GM21367 (cell line): Measurements from ENCODE around the gene TNNI3K.

Source experiments
- ATAC-seq: cut with Tn5 transposase; IDR thresholded peaks from one replicate; pipeline ENCODE4 v1.9.1; 2021; ENCODE audit not compliant: unreplicated experiment

The TNNI3K gene

DNA sequence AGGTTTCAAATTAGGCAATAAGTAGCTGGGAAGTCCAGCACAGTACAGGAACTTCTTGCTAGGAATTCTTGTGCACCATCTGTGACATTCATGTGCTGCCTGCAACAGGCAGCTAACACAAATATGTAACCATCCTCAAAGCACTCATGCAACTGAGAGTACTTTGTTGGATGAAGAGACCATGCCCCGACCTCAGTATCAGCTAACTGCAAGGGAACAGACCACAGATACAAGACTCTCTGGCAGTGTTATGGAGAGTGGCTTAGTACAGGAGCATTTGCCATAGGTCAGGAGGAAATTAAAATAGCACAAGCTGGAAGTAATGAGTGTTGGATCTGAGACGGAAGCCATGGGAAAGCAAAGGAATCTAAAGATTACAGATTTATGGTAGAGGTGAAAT, 153.7 kb downstream of the TNNI3K start:
- no peak for ATAC-seq

DNA sequence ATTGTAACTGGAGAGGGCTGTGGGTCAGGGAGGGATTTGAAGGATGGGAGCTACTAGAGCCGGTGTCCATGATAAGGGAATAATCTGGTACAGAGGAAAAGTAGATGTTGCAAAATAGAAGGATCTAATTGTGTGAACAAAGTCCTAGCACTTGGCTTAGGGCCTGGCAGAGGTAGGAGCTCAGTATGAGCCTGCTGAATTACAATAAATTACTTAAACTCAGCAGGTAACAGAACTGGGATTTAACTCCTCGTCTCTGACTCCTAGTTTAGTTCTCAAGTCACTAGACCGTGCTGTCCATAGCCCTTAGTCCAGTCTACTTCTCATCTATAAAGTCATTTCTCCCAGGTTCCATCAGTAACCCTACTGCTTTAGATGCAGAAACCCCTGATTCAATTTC, 157.0 kb downstream of the TNNI3K start:
- ATAC-seq, result no peak

DNA sequence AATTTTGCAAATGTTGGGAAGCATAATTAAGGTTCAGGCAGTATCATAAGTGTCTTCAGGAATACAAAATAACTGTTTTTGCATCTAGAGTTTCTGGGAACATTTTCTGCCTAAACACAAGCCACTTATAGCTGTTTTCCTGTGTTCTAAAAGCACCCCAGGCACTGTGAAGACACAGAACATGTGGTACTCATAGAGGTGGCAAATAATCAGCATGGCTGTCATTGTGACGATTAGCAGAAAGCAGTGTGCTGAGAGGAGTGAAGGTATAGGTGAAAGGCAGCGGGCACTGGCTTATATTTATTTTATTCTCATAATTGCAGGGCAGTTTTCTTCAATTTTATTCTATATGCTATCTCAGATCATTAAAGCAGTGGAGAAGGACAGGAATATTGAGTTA, 157.7 kb downstream of the TNNI3K start:
- no peak for ATAC-seq

DNA sequence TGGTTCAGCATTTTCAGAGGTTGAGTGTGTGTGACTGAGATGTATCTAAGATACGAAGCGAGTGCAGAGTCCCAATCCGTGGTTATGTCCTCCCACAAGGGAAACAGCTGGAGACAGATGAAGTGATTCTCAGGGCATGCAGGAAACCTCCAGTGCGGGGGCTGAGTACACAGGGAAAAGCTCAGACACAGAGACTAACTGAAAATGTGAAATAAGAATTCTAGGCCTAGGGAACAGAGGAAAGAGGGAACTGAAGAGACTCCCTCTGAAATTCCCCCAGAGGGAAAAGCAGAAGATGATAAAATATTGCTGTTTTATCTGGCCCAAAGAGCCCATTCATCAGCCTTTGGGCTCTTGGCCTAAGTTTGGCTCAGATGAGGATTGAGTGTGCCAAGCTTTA, 160.4 kb downstream of the TNNI3K start:
- ATAC-seq, result no peak

DNA sequence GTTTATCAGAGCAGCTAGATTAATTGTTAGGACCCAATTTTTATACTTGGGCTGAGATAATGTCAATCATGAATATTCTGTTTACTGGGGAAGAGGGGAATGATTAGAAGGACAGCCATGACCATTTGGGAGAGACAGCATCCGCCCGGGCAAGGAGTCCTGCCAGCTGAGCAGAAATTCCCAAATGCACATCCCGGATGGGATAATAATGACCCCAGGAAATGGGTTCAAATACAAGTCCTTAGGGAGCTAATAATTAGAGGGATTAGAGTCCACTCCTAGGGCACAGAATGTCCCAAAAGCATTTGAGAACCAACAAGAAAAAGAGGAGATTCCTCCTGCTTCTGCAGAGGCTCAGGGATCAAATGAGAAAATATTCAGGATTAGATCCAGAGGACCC, 161.3 kb downstream of the TNNI3K start:
- no peak for ATAC-seq

DNA sequence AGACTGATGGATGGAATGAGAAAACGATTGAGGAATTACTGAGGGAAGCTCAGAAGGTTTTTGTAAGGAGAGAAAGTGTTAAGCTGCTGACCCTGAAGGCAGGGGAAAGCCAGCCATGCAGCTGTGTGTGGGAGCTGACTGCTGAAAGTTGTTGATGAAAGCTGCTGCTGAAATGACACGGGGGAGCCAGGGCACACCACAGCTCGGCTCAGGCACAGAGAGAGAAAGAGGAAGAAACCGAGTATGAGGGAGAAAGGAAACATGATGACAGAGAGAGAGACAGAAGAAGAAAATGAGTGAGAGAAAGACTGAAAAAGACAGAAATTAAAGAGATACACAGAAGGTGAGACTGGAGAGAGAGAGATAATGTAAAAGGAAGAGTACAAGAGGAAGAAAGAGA, 161.7 kb downstream of the TNNI3K start:
- ATAC-seq, result peak; percentile 43

DNA sequence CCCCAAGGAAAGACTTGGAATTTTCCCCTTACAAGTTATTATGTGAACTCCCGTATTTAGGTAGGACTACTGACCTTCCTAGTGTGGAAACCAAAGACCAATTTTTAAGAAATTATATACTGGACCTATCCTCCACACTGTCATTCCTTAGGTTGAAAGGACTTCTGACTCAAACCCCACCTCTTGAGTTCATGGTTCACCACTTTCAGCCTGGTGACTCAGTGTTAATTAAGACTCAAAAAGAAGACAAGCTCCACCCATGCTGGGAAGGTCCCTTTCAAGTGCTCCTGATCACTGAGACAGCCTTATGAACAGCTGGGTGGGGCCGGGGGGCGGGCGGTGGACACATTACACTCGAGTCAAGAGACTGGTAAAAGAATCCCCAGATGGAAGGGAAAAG, 164.1 kb downstream of the TNNI3K start:
- ATAC-seq, result no peak

DNA sequence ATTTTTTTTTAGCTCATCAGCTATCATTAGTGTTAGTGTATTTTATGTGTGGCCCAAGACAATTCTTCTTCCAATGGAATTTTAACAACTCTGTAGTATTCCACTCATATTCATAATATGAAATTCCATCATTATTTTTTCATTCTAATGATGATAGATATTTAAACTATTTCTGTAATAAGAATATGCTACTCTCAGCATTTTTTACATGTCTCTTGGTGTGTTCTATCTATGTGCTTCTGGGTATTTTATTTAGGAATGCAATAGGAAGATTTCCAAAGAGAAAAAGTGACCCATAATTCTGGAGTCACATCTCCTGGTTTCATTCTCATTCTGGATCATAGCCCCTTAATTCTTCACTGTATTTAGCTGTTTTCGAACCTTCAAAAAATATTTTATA, 167.7 kb downstream of the TNNI3K start:
- no peak for ATAC-seq

DNA sequence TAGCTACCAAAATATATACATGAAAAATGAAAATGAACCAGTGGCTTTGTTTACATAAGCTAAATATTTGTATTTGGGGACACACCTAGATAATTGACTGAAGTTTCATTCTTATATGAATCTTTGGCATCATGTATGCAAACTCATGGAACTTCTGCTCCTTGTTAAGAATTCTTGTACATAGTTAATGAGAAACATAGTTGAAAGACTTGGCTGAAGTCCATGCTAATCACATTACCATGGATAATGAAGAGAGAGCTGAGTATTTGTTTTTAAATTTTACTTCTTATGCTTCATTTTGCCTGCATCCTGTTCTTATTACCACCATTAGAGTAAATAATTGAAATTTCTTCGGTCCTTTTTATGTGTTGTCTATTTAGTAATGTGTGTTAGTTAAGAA, 168.4 kb downstream of the TNNI3K start:
- no peak for ATAC-seq

DNA sequence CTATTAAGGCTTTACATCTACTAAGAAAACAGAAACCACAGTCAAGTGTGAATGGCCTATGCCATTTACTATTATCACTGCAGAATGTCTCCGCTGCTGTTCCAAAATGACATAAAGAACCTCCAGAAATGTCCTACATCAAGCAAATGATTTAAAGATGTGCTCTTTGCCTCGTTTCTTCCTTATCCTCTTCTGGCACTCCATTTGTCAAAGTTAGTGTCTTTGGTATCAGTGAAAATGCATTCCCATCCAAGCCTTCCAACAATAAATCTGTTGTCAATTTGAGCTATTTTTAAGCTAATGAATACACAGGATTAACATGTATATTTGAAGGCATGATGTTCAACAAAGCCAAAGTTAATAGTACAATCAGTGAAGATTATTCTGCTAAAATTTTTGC, 171.6 kb downstream of the TNNI3K start:
- no peak for ATAC-seq

DNA sequence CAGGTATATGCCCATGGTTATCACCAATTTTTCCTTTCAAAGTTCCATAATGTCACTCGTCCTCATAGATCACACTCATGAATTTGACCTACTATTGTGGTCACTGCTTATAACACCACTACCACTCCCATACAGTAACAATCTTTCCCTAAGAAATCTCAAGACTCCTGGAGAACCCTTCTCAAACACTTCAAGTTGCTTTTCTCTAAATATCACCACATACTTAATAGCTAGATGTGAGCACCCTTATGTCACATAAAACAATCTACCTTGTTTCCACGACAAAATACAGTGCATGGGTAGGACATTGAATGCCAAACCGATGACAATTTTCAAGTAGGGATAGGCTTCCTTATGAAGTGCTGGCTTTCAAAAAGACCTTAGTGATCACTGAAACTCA, 172.7 kb downstream of the TNNI3K start:
- no peak for ATAC-seq

DNA sequence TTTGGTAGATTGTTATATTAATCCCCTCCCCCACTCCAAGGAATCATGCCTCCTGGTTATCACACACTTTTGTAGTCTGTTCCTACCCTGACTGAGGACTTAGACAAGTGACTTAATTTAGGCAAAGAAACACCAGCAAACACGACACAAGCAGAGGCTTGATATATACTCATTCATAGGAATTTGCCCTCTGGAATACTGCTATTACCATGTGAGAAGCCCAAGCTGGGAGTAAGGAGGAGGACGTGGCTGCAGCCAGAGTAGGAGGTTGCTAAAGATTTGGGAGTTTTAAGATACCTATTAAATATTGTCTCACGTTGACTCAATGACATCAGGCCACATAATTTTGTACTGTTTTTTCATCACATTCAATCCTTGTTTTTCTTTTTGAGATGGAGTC, 177.1 kb downstream of the TNNI3K start:
- no peak for ATAC-seq

DNA sequence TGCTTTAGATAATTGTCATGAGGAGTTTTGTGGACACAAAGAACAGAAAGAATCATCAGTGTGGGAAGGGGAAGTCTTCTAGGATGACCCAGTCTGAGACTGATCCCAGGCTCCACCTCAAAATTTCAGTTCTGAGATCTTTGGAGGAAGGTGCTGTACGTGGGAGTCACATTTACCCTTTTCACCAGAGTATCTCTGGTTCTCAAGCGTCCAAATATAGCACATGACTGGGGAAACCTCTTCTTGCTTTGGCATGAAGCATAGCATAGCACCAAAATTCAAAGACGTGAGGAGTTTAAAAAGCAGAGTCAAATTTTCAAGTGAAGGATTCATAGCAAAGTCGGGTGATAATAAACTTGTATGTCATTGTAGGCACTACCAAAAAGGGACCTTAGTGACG, 180.7 kb downstream of the TNNI3K start:
- no peak for ATAC-seq

DNA sequence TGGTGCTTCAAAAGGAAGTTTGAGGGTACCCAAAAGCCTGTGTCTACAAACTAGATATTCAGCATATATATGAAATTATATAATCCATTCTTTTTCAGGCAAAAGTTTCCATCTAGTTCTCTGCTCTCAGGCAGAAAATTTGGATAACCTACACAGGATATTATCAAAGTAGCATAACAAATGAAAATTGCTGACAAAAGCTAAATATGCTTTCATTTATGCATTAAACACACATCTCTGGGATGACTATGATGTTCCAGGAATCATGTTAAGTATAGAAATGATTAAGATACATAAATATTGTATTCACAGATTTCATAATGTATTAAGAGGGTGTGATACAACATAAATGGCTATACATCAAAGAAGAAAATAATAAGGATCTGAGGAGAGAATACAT, 184.4 kb downstream of the TNNI3K start:
- ATAC-seq, result no peak

DNA sequence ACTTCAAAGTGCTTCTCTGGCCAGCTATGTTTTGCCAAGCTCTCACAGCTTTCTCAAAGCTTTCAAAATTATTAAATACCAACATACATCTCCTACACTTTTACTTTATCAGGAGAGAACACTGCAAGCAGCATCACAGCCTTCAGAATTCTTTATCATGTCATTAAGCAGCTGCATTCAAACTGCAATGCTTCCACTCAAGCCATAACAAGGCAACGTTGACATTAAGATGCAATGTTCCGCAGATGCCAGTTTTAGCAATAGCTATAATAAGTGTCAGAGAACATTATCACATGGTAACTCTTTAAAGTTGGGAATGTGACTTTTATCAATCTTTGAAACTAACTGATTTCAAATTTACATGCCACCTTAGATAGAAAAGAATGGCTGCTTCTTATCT, 185.3 kb downstream of the TNNI3K start:
- ATAC-seq, result no peak

DNA sequence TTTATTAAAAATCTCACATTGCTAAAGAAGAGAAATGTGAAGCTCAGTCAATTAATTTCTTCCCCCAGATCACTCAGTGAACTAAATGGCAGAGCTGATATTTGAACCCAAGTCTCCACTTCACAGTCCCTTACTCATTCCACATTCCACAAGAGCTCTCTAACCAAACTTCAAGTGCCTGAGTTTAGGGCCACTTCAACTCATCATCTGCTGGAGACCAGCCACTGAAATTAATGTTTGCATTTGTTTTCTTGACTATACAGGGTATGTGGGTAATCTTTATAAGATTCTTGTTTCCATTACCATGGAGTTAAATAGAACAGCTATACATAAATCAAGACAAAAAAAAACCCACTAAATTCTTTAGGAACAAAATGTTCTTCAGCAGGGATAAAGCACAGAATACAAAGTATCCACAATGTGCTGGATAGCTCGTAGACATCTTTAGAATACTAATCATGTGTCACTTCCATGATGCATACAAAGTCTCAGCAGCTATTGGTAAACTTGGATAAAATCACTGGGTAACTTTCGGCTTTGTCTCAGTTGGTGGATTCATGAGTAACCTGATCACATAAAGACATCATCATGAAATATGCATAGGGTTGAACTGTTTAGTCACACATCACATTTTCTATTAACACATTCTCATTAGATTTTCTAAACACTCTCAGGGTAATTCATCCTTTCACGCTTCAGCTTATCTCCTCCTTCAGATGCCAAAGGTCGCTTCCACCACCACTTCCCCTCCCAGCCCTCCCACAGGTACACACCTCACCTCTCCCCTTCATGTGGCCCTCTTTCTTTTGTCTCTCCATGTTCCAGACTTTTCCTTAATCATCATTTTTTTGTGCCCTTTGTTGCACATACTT, 187.5 kb downstream of the TNNI3K start:
- ATAC-seq, result no peak

DNA sequence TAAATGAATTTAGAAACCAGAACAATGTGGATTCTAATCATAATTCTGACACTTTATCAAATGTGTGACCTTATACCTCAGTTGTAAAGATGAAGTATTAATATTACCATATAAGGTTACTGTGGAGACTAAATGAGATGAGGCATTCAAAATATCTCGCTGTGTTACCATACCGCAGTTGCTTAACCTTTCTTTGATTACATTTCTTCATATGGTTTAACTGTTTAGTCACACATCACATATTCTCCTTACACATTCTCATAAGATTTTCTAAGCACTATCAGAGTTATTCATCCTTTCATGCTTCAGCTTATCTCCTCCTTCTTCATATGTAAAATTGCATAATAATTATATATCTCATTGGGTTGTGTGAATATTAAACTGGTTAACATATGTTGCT, 188.3 kb downstream of the TNNI3K start:
- no peak for ATAC-seq

DNA sequence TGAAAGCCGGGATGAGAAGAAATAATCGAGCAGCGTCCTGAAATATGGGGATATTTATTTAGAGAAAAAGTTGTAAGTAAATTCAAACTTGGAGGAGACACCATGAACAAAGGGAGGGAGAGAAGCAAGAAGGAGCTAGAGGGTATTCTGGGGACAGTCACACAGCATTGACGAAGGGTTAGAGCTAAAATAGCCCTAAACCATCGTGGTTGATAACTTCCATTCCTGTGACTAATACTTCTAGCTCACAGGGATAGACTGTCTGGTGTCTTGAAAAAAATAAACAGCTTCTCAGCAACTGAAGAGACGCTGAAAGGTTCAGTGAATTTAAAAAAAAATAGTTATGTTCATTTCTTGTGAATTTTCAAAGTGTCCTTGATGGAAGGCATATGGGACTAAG, 190.5 kb downstream of the TNNI3K start:
- no peak for ATAC-seq

DNA sequence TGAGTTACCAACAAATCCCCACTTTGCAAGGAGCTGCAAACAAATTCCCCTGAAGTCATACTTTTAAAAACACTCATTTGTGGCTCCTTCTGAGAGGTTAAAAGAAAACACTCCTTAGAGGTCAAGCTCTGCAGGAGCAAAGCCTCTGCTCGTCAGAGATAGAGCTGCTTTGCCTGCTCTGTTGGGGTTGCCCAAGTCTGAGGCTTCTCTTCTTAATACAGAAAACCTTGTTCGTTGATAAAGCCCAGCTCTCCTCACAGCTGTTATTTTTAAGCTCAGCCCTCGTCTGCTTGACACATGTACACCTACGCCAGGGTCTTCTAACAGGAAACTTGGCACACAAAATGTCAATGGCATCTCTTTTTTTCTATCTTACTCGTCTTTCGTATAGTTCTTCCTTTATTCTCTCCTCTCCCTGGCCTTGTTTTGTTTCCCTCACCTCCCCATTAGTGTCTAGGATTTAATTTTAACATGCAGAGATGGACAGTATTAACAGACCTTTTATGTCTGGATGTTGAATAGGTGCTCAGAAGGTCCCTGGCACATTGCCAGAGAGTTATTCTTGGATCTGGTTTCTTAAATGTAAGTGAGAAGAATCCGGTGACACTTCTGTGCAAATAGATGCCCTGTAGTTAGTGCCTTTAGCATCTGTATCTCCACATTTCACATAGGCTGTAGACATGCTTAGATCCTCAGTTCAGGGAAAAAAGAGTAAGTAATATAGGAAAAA, 191.2 kb downstream of the TNNI3K start:
- ATAC-seq, result no peak

DNA sequence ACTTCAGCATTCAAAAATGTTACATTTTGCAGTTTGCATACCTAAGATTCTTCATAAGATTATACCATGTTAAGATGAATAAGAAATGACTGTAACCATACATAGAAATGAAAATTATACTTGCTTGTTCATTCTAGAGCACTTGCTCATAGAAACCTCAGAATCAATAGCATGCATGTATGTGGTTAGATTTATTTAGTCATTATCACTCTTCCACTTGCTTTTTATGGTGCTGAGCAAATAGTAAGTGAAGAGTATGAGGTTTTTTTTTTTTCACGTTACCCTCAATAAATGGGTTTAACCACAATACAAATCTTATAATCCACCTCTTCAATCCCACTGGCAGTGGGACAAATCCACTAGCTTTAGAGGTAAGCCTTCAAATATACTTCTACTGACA, 192.5 kb downstream of the TNNI3K start:
- no peak for ATAC-seq

DNA sequence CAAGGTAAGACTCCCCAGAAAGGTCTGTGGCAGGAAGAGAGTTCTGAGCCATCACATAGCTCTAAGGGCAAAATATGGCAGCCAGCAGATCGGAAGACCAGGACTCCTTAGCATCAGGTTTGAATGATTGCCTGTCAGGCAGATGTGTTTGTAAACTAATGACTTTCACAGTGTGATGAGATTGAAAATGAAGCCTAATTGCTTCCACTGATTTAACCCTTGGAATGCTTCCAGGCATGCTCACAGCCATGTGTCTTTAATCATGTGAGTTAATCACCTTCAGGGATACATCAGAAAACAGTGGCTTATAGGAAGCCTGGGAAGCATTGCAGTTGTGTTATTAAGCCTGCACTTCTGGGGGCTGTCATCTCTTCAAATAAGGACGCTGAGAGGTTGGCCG, 194.4 kb downstream of the TNNI3K start:
- ATAC-seq, result no peak

DNA sequence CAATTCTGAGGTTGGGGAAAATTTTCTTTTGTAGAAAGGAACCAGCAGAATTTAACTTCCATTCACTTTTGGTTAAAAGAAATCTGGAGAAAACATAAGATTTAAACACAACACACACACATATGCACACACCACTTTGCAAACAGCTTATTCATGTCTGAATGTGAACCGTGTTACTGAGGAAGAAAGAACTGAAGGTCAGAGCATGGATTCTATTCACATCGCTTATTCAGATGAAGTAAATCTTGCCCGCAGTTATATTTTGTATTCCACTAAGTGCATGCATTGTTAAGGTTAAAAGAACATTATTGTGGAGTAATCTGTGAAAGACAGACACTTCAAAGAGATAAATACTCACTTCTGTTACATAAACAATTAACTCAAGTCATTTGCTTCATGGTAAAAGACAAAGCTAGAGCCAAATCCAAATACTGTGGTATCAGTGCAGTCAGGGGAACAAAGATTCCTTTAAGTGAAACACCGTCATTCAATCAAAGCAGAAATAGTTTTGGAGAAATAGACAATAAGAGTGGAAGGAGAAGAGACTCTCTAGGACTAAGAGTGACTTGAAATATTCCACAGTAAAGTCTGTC, 195.3 kb downstream of the TNNI3K start:
- ATAC-seq, result no peak
